ENCODE results near the gene CTTNBP2. TPM values are rescaled to one million over a fixed set of nuclear protein-coding genes. Genes with fewer than 3 reads are reported as not detected.

CTTNBP2 gene
- total RNA-seq, 1 experiment from 2014 or later, result 17.6 TPM

DNA sequence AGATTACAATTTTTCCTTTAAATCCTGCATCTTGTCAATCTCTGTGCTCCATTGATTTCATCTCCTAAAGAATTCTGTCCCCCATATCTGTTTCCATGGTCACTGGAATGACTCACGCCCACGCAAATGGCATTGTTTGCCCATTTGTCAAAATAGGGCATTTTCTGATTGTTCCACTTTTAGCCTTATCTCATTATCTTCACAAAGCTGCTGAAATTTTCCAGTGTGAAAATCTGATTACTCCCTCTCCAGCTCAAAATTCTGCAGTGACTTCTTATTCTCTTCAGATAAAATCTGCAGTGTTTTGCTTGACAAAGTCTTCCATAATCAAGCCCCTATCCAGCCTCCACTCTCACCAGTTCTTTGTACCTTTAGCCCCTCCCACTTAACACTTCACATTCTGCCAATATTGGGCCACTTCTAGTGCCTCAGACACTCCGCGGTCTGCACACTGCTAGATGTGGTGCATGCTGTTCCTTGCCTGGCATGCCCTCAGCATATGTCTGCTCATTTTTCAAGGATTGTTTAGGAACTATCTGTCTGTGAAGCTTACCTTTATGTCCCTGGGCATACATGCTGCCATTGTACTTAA, 33.9 kb upstream of the CTTNBP2 start:
- no peak overlapping the region for H3K27ac Mint-ChIP-seq
- no peak overlapping the region for H3K4me3 Mint-ChIP-seq
- TF ChIP-seq, protein P1, sequence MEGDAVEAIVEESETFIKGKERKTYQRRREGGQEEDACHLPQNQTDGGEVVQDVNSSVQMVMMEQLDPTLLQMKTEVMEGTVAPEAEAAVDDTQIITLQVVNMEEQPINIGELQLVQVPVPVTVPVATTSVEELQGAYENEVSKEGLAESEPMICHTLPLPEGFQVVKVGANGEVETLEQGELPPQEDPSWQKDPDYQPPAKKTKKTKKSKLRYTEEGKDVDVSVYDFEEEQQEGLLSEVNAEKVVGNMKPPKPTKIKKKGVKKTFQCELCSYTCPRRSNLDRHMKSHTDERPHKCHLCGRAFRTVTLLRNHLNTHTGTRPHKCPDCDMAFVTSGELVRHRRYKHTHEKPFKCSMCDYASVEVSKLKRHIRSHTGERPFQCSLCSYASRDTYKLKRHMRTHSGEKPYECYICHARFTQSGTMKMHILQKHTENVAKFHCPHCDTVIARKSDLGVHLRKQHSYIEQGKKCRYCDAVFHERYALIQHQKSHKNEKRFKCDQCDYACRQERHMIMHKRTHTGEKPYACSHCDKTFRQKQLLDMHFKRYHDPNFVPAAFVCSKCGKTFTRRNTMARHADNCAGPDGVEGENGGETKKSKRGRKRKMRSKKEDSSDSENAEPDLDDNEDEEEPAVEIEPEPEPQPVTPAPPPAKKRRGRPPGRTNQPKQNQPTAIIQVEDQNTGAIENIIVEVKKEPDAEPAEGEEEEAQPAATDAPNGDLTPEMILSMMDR (conservative IDR thresholded peaks at IDR 0.05), result no peak
- no peaks in the 10 kb centered on the region for H4K20me1 ChIP-seq (ENCODE audit: control insufficient read depth, insufficient read depth, insufficient read length)
- no peak overlapping the region for H3T11ph ChIP-seq (ENCODE audit: low read length)
- no peaks in the 10 kb centered on the region for H3K79me1 ChIP-seq (ENCODE audit: insufficient read depth, low read depth, low read length, poor library complexity, severe bottlenecking)
- H2AFZ ChIP-seq (ENCODE audit: low read length), result no peak overlapping the region
- no peak overlapping the region for H2AK5ac ChIP-seq (ENCODE audit: insufficient read length, low read length)
- no peak overlapping the region for H2BK5ac ChIP-seq (ENCODE audit: insufficient read length, low read length)
- H3K23ac ChIP-seq (ENCODE audit: insufficient read length, low read depth, low read length), result no peak overlapping the region
- H3K9ac ChIP-seq (ENCODE audit: extremely low read depth, insufficient read length, low read length), result no peak overlapping the region
- no peaks in the 10 kb centered on the region for H3K4me1 Mint-ChIP-seq
- H3K9me3 Mint-ChIP-seq, result no peaks in the 10 kb centered on the region
- no peak for DNase-seq
- no peak overlapping the region for H3K27ac ChIP-seq (ENCODE audit: insufficient read length, low read depth, low read length)
- no peak overlapping the region for H4K8ac ChIP-seq (replicated peaks; ENCODE audit: insufficient read length, low read depth, low read length)
- H2BK120ac ChIP-seq (ENCODE audit: low read depth, low read length, poor library complexity, severe bottlenecking), result no peak overlapping the region
- no peaks in the 10 kb centered on the region for H3K9me3 ChIP-seq (ENCODE audit: control insufficient read depth, low read depth, low read length)
- no peak overlapping the region for H3K4me2 ChIP-seq (ENCODE audit: insufficient read depth, insufficient read length, low read length)
- H3K4ac ChIP-seq (ENCODE audit: low read depth, low read length), result no peak overlapping the region
- H3K79me2 ChIP-seq (ENCODE audit: insufficient read depth, low read length), result no peaks in the 10 kb centered on the region
- H2BK15ac ChIP-seq (ENCODE audit: low read depth, low read length), result no peak overlapping the region
- peak overlapping the region; percentile 2 for H3K18ac ChIP-seq (ENCODE audit: insufficient read length, low read depth, low read length)
- H4K5ac ChIP-seq (ENCODE audit: insufficient read length, low read depth, low read length), result no peak overlapping the region
- H3K14ac ChIP-seq (ENCODE audit: insufficient read depth, low read length), result no peak overlapping the region
- H3K27me3 ChIP-seq (ENCODE audit: insufficient read depth, low read length), result no peaks in the 10 kb centered on the region
- H2BK12ac ChIP-seq (ENCODE audit: insufficient read length, low read depth, low read length), result no peak overlapping the region
- no peaks in the 10 kb centered on the region for H3K27me3 Mint-ChIP-seq (ENCODE audit: low read depth)
- no peaks in the 10 kb centered on the region for H3K36me3 Mint-ChIP-seq (ENCODE audit: insufficient read depth in 1 of 3, low read depth in 3 of 3)
- WGBS (ENCODE audit: extremely low coverage, insufficient read length, low lambda C conversion rate), result no CpG with 5 or more reads among the region's 4 CpGs
- H4K91ac ChIP-seq (ENCODE audit: insufficient read length, low read depth, low read length), result no peak overlapping the region
- H3K56ac ChIP-seq (ENCODE audit: insufficient read length, low read depth, low read length), result no peak overlapping the region
- no peaks in the 10 kb centered on the region for H3K23me2 ChIP-seq (ENCODE audit: insufficient read length, low read depth, low read length, poor library complexity, severe bottlenecking)
- H3K4me1 ChIP-seq (ENCODE audit: insufficient read depth, low read length), result no peaks in the 10 kb centered on the region
- no peak overlapping the region for H2BK20ac ChIP-seq (ENCODE audit: low read depth, low read length, poor library complexity, severe bottlenecking)
